NT2/D1 (cell line): ENCODE results near the gene CRKL.

Source experiments
- YY1 ChIP-seq: IDR thresholded peaks from 2 replicates; pipeline ENCODE4 v1.6.1; 2011; ENCODE audit not compliant: insufficient read length, insufficient read depth
- ZNF274 ChIP-seq: IDR thresholded peaks from 2 replicates; pipeline ENCODE4 v1.6.1; 2011; ENCODE audit warnings: mild to moderate bottlenecking, low read depth, low read length

- TF ChIP-seq YY1: no peak
- no peak for TF ChIP-seq ZNF274
Measured at GRCh38 chr22:20996598-20997535, 79.7 kb downstream of the CRKL start.
